HG02623 (cell line): Measurements from ENCODE around the gene ALG1L2.
A peak's percentile ranks its signal among the peaks of the same experiment; 100 is the strongest.
"Not testable (repeated sequence)": the region's sequence is repeated elsewhere in the genome, so short reads cannot be mapped to it uniquely, and the experiment has no call there.

Experiments used
- ATAC-seq: cut with Tn5 transposase; IDR thresholded peaks from one replicate; pipeline ENCODE4 v1.9.1; 2021; ENCODE audit warnings: moderate library complexity; ENCODE audit not compliant: unreplicated experiment

The ALG1L2 gene

GRCh38 chr3:130093741-130094391, 12.2 kb downstream of the ALG1L2 start:
- ATAC-seq, result no peak

GRCh38 chr3:130094491-130094941, 12.9 kb downstream of the ALG1L2 start:
- not testable (repeated sequence) for ATAC-seq

DNA sequence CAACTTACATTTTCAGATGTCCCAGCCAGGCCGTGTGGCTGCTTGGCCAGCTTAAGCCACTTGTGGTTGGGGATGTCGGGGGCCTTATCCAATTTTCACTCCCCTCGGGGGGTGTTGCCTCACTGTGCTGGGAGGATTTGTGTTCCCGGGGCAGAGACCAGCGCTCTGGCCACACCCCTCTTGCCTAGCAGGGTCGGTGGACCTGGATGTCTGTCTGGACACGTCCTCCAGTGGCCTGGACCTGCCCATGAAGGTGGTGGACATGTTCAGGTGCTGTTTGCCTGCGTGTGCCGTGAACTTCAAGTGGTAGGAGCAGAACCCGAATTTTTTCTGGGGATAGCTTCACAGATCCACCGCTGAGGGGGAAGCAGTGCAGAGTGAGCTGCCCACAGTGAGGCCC, 14.2 kb downstream of the ALG1L2 start:
- ATAC-seq, result not testable (repeated sequence)

DNA sequence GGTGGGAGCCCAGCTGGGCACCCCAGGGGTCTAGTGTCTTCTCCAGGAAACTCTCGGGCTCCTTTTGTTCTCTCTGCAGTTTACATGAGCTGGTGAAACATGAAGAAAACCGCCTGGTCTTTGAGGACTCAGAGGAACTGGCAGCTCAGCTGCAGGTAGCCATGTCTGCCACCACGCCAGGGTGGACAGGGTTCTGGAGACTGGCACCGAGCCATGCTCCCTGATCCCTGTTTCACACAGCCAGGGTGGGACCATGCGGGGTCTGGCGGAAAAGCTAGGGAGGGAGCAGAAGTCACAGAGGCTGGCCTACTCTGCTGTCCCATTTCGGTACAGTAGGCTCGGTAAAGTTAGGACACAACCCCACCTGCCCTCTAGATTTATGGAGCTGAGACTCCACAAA, 15.5 kb downstream of the ALG1L2 start:
- not testable (repeated sequence) for ATAC-seq

DNA sequence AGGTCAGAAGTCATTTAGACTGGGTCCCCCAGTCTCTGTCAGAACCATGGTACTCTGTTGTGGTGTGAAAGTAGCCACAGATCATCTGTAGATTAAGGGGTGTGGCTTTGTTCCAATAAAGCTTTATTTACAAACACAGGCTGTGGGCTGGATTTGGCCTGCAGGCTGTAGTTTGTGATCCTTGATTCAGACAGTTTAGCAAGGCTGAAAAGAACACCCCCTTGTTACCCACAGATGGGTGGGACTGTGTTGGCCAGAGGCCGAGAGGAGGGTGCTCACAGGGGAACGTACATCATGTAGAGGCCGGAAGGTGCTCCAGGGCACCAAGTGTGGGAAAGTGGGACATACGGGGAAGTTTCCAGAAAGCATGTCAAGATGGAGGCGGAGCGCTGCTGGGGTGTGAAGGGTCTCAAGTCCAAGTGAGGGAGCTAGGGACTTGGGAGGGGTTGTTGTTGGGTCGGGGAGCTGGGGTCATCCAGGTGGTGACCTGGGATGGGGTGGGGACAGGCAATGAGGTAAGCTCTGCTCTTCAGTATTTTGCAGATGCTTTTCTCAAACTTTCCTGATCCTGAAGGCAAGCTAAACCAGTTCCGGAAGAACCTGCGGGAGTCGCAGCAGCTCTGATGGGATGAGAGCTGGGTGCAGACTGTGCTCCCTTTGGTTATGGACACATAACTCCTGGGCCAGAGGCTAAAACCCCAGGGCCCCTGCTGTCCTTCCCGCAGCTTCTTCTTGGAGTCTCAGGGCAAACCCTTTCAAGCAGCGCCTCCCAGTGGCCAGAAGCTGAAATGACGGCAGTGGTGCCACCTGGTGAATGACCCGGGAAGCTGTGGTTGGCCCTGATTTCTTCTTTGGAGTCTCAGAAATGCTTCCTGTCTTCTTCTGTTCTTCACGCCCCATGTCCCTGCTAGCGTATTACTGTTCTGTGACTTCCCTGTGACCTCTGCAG, 16.3 kb downstream of the ALG1L2 start:
- not testable (repeated sequence) for ATAC-seq

GRCh38 chr3:130098639-130099385, 17.2 kb downstream of the ALG1L2 start:
- not testable (repeated sequence) for ATAC-seq

DNA sequence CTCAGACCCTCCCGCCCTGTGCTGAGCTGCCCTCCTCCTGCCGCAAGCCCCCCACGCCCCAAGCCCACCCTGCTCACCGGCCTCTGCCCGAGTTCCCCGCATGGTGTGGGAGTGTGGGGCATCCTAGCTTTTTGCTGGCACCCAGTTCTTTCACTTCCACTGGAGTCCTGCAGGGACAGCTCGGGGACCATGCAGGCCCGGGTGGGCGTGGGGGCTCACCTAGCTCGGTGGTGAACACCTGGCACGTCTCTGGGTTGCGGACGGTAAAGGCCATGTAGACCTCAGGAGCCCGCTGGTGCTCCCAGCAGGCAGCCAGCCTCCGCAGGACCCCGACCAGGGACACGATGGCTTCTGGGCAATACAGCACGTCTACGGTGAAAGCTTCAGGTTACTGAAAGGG, 20.9 kb downstream of the ALG1L2 start:
- ATAC-seq, result not testable (repeated sequence)

DNA sequence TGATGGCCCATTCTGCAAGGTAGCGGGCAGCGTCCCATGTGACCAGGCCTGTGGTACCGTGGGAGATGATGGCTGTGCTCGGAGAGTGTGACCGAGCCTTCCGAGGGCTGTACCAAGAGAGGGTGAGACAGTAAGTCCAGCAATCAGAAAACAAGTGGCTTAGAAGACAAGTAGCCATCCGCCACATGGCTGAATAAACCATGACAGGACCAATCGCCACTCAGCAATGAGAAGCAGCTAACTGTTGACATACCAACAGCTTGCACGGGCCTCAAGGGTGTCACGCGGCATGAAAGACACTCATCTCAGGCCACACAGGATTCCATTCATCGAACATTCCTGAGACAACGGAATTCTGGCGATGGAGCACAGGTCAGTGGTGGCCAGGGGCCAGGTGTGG, 22.6 kb downstream of the ALG1L2 start:
- ATAC-seq, result not testable (repeated sequence)

GRCh38 chr3:130107333-130107995, 25.8 kb downstream of the ALG1L2 start:
- not testable (repeated sequence) for ATAC-seq

- ATAC-seq, result not testable (repeated sequence)
Measured at GRCh38 chr3:130108836-130109585, 27.4 kb downstream of the ALG1L2 start.

GRCh38 chr3:130110386-130111169, 28.9 kb downstream of the ALG1L2 start:
- not testable (repeated sequence) for ATAC-seq

DNA sequence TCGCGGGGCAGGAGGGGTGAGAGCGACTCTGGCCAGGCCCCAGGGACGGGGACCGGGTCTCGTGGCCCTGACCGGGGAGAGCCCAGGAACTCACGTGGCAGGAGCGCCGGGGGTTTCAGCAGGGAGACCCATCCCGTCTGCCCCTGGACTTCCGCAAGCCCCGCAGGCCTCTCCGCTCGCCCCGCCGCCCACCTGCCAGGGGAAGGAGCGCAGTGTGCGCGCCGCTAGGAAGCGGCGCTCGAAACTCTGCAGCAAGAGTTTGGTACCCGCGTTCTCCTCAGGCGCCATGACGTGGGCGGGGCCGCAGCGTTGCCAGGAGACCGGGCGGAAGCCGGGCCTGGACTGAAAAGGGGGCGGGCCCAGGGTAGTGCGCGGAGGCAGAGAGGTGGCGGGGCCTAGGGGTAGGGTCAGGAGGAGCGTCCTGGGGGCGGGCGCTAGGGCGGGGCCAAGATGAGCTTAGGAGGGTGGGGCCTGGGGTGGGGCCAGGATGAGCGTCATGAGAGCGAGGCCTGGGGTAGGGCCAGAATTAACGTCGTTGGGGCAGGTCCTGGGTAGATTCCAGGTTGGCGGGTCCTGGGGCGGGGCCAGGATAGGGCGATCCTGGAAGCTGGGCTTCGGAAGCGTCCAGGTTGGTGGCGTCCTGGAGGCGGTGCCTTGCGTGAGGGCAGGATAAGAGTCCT, 29.7 kb downstream of the ALG1L2 start:
- ATAC-seq, result peak; percentile 97

DNA sequence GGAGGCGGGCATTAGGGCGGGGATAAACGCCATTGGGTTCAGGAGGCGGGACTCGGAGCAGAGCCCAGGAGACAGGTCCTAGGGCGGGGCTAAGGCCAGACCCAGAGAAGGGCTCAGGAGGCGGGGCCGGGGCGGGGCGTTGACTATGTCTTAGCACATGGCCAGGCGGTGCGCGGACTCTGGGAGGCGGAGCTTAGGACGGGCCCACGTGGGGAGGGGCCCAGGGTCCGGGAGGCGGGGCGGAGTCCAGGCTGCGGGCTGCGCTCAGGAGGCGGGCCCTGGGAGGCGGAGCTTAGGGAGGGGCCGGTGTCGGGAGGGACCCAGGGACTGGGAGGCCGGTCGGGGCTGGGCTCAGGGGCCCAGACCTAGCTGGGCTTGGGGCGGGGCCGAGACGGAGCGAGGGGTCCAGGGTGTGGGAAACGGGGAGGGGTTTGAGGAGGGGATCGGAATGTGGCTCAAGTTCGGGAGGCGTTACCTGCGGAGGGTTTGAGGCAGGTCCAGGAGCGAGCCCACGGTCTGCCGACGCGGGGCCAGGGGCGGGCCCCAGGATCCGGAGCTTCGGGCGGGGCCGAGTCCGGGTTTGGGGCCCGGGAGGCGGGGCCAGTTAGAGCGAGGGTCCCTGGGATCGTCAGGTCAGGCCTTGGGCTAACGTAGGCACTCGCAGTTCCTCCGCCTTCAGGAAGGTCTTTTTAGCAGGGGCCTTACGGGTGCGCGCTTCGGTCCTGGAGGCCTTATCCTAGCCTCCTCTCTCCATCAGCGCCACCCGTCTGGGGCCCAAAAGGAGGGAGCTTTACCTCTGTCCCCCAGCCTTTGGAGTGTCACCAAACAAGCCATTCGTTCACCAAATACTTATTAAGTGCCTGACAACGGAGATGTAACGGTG, 30.5 kb downstream of the ALG1L2 start:
- ATAC-seq, result peak; percentile 56

- not testable (repeated sequence) for ATAC-seq
Measured at GRCh38 chr3:130112748-130113073, 31.1 kb downstream of the ALG1L2 start.

DNA sequence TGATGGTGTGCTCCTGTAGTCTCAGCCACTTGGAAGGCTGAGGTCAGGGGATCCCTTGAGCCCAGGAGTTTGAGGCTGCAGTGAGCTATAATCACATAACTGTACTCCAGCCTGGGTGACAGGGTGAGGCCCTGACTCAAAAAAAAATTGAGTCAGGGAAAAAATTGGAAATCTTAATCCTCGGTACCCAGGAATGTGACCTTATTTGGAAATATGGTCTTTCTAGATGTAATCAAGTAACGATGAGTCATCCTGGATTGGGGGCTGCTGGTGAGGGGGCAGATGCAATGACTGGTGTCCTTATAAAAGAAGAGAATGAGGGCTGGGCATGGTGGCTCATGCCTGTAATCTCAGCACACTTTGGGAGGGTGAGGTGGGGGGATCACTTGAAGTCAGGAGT, 33.8 kb downstream of the ALG1L2 start:
- ATAC-seq, result not testable (repeated sequence)

DNA sequence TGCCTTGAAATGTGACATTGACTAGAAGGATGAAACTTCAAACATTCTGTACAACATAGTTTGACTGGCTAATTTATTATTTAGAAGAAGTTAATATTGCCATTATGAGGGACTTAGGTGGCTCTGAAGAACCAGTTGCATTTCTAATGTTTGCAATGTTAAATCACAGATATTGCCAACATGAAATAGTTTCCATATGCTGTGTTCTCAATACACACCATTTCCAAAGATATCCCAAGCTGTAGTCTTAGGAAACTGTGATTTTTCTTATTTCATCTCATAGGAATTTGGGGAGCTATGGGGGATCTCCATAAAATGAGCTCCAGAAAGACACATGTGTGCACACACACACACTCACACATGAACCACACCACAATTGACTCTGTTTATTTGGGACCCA, 36.3 kb downstream of the ALG1L2 start:
- ATAC-seq, result no peak

- ATAC-seq, result not testable (repeated sequence)
Measured at GRCh38 chr3:130119824-130120223, 38.2 kb downstream of the ALG1L2 start.

- not testable (repeated sequence) for ATAC-seq
Measured at GRCh38 chr3:130120291-130120690, 38.7 kb downstream of the ALG1L2 start.
